Erythroblast (primary cell): Measurements from ENCODE around the gene EPN1.

ENCODE experiments used
- GATA1 ChIP-seq: IDR thresholded peaks from 2 replicates; pipeline ENCODE4 v1.6.1; 2011; ENCODE audit warnings: low read depth, mild to moderate bottlenecking, control low read depth, low read length, moderate library complexity
- POLR2A ChIP-seq: IDR thresholded peaks from 2 replicates; pipeline ENCODE4 v1.6.1; 2011; ENCODE audit warnings: mild to moderate bottlenecking, low read length

DNA sequence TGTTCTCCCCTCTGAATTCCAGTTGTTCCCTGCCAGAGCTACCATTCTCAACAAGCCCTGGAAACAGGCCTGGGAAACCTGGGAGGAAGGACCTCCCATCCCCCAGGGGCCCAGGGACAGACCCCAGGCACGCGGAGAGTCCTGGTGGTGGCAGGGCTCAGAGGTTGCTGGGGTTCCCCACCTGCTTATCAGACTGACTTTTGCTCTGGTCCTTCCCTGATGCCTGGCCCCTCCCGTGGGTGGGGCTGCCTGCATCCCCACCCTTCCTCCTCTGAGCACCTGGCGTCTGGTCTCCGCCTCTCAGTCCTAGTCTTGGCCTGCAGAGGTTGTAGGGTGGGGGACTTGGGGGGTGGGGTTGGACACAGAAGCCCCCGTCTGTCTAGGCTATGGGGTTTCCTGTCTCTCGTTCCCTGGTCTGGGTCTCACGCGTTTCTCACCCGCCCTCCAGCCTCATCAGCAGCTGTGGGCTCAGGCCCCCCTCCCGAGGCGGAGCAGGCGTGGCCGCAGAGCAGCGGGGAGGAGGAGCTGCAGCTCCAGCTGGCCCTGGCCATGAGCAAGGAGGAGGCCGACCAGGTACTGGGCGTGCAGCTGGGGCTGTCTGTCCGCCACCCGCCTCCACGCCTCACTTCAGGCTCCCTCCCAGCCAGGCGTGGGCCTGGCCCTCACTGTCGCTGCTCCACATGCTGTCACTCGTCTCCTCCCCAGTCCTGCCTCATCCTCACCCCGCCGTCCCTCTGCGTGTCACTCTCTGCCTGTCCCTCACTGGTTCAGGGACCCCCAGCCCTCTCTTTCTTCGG lies 13.6 kb downstream of the EPN1 start:
- TF ChIP-seq POLR2A (no peak), GATA1 (no peak)
